NCI-H187 treated with DMSO at 0.1 percent for 48 hours (cell line): ENCODE data around the gene CAVIN3.
"Not testable (repeated sequence)": the region's sequence is repeated elsewhere in the genome, so short reads cannot be mapped to it uniquely, and the experiment has no call there.

ENCODE experiments used
- DNase-seq: peaks from one replicate; lab custom pipeline; 2025; lab: John Stamatoyannopoulos, UW

Gene CAVIN3

DNA sequence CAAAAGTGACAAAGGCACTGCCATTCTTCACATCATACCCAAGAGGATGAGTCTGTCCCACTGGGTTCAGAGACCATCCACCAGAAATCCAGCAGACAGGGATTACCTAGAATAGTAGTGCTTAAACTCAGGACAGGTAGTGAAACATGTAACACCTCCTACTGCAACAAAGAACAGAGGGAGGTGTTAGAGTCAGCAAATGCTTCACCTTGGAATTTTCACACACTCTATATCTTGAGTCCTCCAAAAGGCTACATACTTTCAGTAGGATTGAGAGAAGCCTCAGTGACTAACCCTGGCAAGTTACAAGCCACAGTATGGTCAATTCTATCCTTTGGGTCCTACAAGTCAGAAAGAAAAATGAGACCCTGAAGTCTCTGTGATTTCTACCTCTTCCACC is 6.0 kb upstream of the CAVIN3 start:
- no peak for DNase-seq

DNA sequence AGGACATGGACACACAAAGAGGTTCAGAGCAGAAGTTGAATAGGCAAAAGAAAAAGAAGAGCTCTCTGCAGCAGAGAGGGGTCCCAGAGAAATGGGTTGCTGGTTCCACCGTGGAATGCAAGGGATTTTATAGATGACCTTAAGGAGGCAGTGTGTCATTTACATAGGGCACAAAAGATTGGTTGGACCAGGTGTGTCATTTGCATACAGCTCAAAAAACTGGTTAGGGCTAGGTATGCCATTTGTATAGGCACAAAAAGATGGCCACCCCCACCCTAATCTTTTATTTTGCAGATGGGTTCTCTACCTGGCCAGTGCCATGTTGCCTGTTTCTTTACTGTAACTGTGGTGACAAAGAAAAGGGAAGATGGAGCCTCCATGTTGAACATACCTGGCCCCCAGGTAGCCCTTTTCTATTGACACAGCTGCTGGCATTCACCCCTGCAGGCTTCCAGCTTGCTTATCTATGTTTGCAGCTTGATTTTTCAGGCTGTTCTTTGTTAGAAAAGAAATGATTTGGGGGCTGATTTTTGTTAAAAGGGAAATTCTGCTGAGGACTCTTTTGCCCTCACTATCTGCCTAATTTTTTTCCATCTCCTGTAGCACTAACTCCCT is 3.1 kb upstream of the CAVIN3 start:
- no peak for DNase-seq

DNA sequence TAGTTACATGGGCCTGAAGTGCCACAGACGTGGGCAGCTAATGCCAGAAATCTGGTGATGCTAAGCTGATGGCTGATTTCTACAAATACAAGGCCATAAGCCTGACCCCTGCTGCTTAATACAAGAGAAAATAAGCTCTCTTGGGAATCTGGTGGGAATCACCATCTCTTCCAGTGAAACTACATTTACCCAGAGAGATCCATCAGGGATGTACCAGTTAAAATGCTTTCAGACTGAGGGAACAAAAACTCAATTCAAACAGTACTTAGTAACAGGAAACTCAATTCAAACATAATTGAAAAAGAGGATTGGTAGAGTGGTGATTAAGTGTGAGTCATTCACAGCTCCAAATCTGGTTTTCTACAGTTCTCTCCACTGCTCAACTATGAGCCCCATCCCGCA is 1.7 kb upstream of the CAVIN3 start:
- DNase-seq, result no peak

DNA sequence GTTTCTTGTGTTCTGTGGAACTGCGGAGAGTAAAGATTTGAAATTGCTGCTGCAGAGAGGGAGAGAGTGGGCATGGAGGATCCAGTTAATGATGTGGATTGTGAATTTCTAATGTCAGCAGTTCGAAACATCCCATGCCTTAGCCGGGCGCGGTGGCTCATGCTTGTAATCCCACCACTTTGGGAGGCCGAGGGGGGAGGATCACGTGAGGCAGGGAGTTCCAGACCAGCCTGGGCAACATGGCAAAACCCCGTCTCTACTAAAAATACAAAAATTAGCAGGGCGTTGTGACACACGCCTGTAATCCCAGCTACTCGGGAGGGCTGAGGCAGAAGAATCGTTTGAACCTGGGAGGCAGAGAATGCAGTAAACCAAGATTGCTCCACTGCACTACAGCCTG is 1.1 kb upstream of the CAVIN3 start:
- DNase-seq, result no peak

DNA sequence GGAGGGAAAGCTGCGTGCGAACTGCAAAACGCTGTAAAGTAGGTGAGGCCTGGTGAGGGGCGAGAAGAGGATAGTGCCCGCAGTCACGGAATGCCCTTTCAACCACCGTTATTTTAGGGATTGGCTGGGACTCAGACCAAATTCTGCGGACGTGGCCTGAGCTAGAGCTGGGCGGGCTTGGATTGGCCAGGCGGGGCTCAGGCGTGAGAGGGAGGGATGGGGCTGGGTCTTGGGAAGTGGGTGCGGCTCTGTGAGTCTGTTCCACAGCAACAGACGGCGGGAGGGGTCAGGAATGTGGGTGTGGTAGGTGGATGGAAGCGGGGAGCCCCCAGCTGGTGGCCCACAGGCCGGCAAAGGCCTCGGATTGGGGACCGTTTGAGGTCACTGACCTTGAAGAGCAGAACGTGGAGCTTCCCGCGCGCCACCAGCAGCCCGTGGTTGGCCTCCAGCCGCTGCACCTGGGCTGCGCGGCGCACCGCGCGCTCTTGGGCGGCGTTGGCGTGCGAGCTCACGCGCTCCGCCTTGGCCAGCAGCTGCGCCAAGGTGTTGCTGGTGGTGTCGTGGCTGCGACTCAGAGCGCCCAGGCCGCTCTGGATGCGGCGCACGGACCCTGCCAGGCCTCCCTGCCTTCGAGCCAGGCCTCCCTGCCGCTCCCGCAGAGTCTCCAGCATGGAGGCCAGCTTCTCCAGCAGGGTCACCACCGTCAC is 444 bp downstream of the CAVIN3 start:
- DNase-seq, result no peak

DNA sequence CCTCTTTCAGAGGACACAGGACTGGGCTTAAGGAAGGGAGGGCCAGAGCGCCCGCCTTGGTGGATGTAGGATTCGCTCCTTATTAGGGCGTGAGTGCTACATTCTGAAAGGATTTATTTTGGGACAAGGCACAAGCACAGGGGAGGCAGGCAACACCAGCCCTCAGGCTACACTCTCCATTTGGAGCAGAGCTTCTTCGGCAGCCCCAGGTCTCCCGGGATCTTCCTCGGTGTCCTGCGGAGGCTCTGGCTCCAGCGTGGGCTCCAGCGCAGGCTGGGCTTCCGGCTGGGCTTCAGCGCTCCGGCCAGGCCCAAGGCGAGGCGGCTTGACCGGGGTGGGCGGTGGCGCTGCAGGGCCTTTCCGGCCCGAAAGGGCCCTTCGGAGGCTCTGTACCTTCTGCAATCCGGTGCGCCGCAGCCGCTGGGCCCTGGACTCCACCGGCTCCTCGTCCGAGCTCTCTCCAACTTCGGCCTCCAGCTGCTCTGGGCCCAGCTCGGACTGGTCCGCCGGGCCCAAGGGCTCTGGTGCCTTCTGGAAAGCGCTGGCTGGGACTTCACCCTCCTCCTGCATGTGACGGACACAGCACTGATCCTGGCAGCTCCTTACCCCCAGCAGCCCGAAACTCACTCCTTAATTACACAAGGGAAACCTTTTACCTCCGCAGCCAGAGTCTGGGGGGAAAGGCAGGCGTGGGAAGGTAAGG is 1.1 kb downstream of the CAVIN3 start:
- no peak for DNase-seq

DNA sequence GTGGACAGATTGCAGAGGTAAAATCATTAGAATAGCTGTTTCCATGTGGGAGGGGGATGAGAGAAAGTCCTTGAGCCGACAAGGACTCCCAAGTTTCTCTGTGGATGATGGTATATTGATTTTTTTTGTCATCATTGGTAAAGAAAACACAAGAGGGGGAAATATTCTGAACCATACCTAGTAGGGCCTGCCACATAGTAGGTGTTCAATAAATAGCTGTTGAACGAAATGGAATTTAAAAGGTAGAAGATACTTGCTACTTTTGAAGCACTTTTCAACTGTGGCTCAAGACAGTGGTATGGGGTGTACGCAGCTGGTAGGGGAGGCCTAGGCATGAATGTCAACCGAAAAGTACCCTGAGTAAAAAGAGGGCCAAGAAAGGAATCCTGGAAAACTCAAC is 2.1 kb downstream of the CAVIN3 start:
- DNase-seq, result no peak

DNA sequence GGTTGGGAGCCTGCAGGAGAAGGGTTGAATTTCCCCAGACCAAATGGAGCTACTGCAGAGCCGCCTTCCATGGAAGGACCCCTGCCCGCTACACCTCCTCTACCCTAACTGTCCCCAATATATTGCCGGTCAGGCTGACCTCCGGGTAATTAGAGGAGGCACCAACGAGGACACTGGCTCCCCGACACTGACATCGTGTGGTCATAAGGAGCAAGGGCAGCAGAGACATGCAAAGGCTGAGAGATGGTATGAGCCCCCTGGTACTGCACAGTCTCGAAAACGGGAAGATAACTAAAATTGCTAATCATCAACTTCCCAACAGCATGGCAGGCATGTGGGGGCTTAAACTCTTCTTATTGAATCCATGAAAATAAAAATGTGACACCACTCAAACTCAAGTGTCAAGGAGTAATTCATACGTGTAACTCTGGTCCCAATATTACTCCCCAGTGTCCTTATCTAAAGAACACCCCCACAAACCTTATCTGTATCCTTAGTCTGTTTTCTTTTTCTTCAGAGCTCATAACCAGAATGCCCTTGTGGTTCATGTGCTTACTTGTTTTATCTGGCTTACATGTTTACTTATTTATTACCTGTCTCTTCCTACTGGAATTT is 4.4 kb downstream of the CAVIN3 start:
- DNase-seq, result peak; percentile 4

DNA sequence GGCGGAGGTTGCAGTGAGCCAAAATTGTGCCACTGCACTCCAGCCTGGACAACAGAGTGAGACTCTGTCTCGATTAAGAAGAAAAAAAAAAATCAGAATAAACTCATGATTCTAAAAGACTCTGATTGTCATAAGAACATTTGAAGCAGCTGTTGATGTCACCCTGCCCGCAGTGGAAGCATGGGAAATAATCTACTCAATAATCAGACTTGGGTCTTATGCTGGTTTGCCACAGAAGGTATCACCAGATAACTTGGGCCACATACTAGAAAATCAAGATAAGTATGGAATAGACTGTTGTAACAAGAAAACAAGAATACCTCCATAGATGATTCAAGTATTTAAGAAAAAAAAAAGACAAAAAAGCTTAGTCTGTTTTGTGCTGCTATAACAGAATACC is 8.2 kb downstream of the CAVIN3 start:
- DNase-seq, result no peak

DNA sequence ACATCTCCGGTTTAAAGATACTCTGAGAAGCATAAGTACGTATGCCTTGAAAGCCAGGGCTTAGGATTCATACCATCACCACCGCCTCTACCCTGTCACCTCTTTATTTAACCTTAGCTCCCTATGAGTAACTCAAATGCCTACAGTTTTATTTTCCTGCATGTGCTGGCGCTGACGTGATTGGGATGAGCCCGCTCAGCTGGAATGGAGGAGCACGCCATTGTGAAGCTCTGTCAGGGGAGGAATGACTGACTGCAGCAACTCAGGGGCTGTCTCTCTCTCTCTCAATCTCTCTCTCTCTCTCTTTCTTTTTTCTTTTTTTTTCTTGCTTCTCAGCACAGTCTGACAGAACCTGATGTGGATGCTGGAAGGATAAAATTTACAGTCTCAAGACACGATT is 12.4 kb downstream of the CAVIN3 start:
- no peak for DNase-seq

DNA sequence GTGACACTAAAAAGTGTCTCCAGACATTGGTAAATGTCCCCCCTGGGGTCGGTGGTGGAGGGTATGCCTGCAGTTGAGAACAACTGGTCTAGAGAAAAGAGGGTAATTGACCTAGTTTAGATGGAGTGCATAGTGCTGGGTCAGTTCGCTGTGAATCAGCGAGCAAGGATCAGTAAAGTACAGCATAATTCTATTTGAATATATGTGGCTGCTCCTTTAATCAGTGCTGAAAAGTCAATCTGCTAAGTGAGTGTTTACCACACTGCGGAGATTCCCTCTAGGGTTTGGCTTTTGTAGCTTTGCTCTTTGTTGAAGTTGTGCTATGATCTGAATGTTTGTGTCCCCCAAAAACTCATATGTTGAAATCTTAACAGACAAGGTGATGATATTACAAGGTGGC is 15.0 kb downstream of the CAVIN3 start:
- no peak for DNase-seq

DNA sequence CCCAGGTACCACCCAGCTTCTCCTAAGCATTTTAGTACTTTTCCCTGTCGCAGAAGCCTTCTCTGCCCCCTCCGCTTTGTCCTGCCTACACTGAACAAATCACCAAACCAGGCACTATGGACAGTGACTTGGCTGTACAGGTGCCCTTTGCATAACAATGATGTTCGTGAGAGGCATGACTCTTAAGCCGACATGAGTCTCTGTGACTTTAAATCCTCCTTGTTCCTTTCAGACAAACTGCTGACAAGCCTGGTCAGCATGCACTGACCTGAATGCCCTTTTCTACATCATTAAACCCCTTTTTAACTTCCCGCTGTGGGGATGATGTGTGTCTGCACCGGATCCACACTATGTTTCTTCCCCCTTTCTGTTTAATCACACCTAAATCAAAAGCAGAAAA is 16.6 kb downstream of the CAVIN3 start:
- no peak for DNase-seq

DNA sequence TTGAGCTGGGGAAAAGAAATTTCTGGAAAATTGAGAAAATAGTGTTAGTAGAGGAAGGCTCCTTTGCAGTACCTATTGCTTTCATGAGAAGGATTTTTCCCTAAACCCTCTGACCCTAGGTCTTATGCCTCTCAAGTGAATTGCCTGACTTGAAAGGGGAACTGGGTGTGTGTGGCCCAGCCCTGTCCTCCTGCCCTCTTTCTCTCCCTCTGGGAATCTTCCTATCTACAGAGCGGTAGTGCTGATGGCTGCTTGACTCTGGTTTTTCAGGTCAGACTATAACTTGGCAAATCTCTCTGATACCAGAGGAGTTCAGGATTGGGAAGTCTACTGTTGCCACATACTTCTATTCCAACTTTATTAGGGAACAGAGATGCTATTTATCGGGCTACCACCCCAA is 19.2 kb downstream of the CAVIN3 start:
- no peak for DNase-seq

DNA sequence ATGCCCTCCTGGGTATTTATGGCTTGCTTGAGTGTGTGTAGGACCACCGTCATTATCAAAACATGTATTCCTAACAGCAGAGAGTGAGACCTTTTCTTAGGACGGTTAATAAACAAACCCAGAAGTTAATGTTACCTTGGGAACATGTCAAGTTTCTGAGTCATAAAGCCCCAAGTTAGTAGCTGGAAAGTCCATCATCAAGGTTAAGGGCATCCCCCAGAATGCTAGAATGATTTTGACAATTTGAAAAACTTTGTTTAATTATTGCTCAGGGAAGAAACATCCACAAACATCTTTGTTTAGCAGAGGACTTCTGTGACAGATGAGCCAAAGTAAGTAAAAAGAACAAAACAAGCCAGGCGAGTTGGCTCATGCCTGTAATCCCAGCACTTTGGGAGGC is 20.0 kb downstream of the CAVIN3 start:
- no peak for DNase-seq

DNA sequence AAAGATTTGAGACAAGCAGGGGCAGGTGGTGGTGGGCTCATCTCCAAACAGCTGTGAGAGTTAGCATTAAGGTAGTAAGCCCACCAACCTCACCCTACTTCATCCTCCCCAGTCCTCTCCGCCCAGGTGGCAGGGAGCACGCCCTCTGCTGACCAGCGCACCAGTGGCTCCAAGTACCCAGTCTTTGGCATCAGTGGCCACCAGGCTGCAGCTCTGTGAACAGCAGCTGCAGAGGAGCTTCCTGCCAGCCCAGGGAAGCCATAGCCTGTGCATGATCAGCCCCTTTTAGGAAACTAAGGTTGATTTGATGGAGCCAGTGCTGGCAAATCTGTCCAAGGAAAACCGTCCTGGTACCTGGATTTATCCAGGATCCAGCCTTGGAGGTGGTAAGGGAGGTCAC is 21.7 kb downstream of the CAVIN3 start:
- DNase-seq, result no peak

DNA sequence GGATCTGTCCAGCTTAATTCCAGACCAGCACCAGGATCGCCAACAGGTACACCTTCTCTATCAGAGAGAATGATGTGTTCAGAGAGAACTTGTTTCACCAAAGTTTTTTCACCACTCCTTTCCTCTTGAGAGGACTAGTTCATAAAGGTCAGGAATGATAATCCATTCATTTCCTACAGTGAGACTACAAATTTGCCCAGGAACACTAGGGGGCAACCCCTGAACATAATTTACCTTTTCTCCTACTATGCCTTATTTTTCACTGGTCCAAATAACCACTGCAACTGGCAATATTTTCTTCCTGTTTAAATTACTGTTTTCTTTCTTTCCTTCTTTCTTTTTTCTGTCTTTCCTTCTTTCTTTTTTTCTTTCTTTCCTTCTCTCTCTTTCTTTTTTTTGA is 22.5 kb downstream of the CAVIN3 start:
- DNase-seq, result no peak

DNA sequence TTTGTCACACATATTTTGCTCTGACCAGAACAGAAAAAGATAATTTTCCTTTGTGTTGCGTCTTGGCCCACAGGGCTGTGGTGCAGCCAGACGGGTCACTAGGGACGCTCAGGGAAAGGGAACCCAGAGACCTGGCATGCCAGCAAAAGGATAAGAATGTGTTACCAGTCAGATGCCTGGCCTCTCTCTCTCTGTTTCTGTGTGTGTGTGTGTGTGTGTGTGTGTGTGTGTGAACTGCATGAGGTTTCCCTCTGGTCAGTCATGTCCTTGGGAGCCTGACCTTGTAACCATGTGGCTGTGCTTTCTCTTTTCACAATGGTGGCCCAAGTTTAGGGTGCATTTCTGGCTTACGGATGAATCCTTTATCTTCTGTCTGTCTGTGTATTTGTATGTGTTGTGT is 35.3 kb downstream of the CAVIN3 start:
- DNase-seq, result no peak

DNA sequence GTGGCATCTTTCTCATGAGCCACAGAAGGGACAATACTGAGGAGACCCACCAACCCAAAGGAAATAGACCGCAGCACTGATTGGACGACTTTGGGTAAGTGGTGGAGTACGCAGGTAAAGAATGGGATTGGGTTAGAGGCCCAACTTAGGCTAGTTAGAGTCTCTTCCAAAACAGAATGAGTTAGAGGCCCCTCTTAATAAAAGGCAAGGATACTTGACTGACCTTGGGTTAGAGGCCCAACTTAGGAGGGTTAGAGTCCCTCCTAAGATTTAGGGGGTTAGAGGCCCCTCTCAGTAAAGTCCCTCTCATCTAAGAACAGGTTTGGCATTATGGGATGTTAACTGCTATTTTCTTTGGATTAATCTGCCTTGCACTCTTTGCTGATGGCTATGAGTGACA is 36.1 kb downstream of the CAVIN3 start:
- DNase-seq, result no peak

DNA sequence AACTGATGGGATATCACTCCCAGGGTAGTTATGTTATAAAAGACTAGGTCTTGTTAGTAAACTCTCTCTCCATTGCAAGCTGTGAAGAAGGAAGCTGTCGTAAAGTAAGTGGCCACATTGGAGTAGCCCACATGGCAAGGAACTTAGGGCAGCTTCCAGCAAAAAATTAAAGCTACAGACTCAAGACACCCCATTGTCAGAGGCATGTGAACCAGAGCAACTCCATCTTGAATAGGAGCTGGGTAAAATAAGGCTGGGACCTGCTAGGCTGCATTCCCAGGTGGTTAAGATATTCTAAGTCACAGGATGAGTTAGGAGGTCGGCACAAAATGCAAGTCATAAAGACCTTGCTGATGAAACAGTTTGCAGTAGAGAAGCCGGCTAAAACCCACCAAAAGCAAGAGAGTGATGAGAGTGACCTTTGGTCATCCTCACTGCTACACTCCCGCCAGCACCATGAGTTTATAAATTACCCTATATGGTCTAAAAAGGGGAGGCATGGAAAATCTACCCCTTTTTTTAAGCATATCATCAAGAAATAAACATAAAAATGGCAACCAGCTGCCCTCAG is 36.8 kb downstream of the CAVIN3 start:
- no peak for DNase-seq

DNA sequence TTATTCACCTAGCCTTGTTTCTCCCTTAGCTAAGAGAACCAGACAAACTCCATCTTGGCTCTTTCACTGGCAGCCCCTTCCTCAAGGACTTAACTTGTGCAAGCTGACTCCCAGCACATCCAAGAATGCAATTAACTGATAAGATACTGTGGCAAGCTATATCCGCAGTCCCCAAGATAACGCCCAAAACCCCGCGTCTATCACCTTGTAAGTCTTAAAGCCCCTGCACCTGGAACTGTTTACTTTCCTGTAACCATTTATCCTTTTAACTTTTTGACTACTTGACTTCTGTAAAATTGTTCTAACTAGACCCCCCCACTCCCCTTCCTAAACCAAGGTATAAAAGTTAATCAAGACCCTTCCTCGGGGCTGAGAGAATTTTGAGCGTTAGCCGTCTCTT is 39.5 kb downstream of the CAVIN3 start:
- not testable (repeated sequence) for DNase-seq

DNA sequence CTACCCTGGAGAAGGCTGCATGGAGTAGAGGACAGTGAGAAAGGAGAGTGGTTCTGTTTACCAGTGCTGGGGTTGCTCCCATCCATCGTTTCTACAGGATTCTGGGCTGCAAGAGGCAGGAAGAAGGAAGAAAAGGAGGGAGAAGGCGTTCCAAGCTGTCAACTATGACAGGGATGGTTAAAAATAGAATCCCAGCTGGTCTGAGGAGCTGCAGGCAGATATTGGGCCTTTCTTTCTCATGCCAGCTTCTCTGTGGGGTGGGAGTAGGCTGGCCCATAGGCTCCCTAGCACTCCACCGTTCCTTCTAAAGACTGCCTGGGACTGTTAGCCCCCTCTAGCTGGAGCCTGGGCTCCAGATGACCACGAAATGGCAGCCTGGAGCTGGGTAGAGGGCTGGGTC is 47.1 kb downstream of the CAVIN3 start:
- no peak for DNase-seq

DNA sequence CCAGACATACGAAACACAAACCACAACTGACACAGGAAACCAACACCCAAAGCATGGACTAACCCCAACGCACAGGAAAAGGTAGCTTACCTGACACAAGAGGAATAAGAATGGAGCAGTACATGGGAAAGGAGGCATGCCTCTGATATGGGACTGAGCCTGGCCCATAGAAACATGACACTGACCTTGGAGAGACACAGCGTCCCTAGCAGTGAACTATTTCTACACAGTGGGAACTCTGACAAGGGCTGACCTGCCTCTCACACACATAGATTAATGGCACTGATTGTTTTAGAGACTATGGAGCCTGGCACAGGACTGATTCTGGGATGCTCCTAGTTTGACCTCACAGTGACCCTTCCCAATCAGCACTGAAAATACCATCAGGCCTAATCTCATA is 48.7 kb downstream of the CAVIN3 start:
- no peak for DNase-seq
